T-helper 2 cell treated with Interferon-gamma antibody and Interleukin-4, amounts not matched to agents 100 ng/mL and 5 ng/mL, for 36 hours (primary cell): ENCODE measurements around the gene FXYD1. TPM values are rescaled to one million over a fixed set of nuclear protein-coding genes. Genes with fewer than 3 reads are reported as not detected.

Source experiments
- intact Hi-C: fragments of 100-400 bp; cut with micrococcal nuclease; formaldehyde crosslinking; loops from one replicate; pipeline ENCODE4 v1.15.1; 2023
- total RNA-seq: library from RNA; stranded (reverse); gene quantifications from 2 replicates; pipeline ENCODE4 v1.2.3, GENCODE V29; 2022

The FXYD1 gene
- total RNA-seq, 1 donor from 2014 or later = 0.70 TPM

- intact Hi-C loops = no loop called here
Measured at GRCh38 chr19:35184267-35184666, 45.6 kb downstream of the FXYD1 start.

DNA sequence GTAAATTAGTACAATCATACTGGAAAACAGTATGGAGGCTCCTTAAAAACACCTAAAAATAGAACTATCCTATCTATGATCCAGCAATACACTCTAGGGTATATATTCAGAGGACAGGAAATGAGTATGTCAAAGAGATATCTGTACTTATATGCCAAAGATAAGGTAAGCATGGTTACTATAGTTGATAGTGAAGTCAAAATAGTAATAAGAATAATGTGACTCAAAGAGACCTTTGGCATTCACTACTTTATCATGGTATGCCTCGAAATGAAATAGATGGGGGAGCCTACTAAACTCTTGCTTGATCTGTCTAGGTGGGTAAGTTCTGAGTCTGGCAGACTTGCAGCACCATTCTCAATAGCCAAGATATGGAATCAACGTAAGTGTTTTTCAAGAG is 46.3 kb downstream of the FXYD1 start:
- intact Hi-C loops = no loop called here

Other genes starting within 250 kb of the FXYD1 start
- 2.2 and 2.8 TPM in 2 replicates for gene ZNF30, start 211.9 kb upstream of the FXYD1 start, total RNA-seq
- gene ZNF792, start 174.6 kb upstream of the FXYD1 start, total RNA-seq = 13.7 and 14.8 TPM in 2 replicates
- gene GRAMD1A, start 138.5 kb upstream of the FXYD1 start, total RNA-seq = 67.3 TPM in 2 replicates
- gene SCN1B, start 108.4 kb upstream of the FXYD1 start, total RNA-seq = 0.50 and 0.52 TPM in 2 replicates
- not detected in 2 replicates for gene HPN, start 97.1 kb upstream of the FXYD1 start, total RNA-seq
- gene FXYD3, start 23.0 kb upstream of the FXYD1 start, total RNA-seq = not detected in 2 replicates
- gene LGI4, start 3.8 kb upstream of the FXYD1 start, total RNA-seq = 0.27 TPM in 2 replicates
- gene FXYD7, start 4.4 kb downstream of the FXYD1 start, total RNA-seq = 0.70 and 1.9 TPM in 2 replicates
- gene FXYD5, start 15.9 kb downstream of the FXYD1 start, total RNA-seq = 354 and 374 TPM in 2 replicates
- gene FAM187B, start 89.9 kb downstream of the FXYD1 start, total RNA-seq = not detected in 2 replicates
- 0.70 and 1.2 TPM in 2 replicates for gene LSR, start 110.2 kb downstream of the FXYD1 start, total RNA-seq
- gene USF2, start 130.1 kb downstream of the FXYD1 start, total RNA-seq = 132 and 139 TPM in 2 replicates
- 0.36 and 0.39 TPM in 2 replicates for gene HAMP, start 143.7 kb downstream of the FXYD1 start, total RNA-seq
- 0.09 and 0.36 TPM in 2 replicates for gene MAG, start 153.3 kb downstream of the FXYD1 start, total RNA-seq
- gene CD22, start 190.4 kb downstream of the FXYD1 start, total RNA-seq = 0.20 and 0.70 TPM in 2 replicates
- not detected in 2 replicates for gene FFAR1, start 209.1 kb downstream of the FXYD1 start, total RNA-seq
- gene FFAR3, start 219.6 kb downstream of the FXYD1 start, total RNA-seq = 0.16 TPM in 1 of 2 replicates, not detected in the other
- not detected in 2 replicates for gene GPR42, start 232.2 kb downstream of the FXYD1 start, total RNA-seq